ENCODE measurements around the gene FBXW8.

- TF ChIP-seq POLR2AphosphoS5 (IDR thresholded peaks at IDR 0.05; ENCODE audit: low read depth), result no peak
- no peak for TF ChIP-seq CTCF (IDR thresholded peaks at IDR 0.05; ENCODE audit: insufficient read depth, low read length)
- no peak for TF ChIP-seq GABPA (IDR thresholded peaks at IDR 0.05; ENCODE audit: low read depth)
Measured at GRCh38 chr12:116950628-116951325, 40.0 kb downstream of the FBXW8 start.

Measured in HL-60 (cell line).